Caco-2 (cell line): ENCODE data around the gene GLRA3. TPM values are rescaled to one million over a fixed set of nuclear protein-coding genes. Genes with fewer than 3 reads are reported as not detected.

Experiments
- BruUV-seq: library from RNA; stranded (reverse); fragments of 400-500 nt; replicated peaks from 2 replicates; lab custom pipeline; 2021; lab: Mats Ljungman, UMichigan
- CTCF ChIA-PET: fragments of 300-600 bp; sonication (Branson Sonifier 250); formaldehyde crosslinking; loops from one replicate; lab custom pipeline; 2022; ENCODE audit warnings: antibody characterized with exemption; lab: Charles Lee
- POLR2A ChIA-PET: fragments of 300-600 bp; sonication (Branson Sonifier 250); formaldehyde crosslinking; loops from one replicate; lab custom pipeline; 2022; ENCODE audit warnings: antibody characterized with exemption; lab: Charles Lee
- DNase-seq, 2 experiments: peaks; one replicate each; pipeline versions ENCODE4 v3.0.0 to v3.0.0-alpha.2; 2020 to 2022
- H3K27me3 ChIP-seq: replicated peaks from 2 replicates; pipeline ENCODE4 v1.6.0; 2011; ENCODE audit warnings: low read length; ENCODE audit not compliant: control insufficient read depth, insufficient read depth
- H3K36me3 ChIP-seq: 2 replicates; pipeline ENCODE4 v1.5.1; 2011; ENCODE audit warnings: low read length; ENCODE audit not compliant: control insufficient read depth, insufficient read depth
- H3K4me1 ChIP-seq: fragments of 250-450 bp; sonication (Bioruptor Pico); 2 replicates; pipeline ENCODE4 v1.5.1; 2020; ENCODE audit warnings: mild to moderate bottlenecking
- H3K4me3 ChIP-seq: 2 replicates; pipeline ENCODE4 v1.5.1; 2011; ENCODE audit warnings: low read depth, mild to moderate bottlenecking, control low read depth, low read length
- H3K9me3 ChIP-seq: fragments of 250-450 bp; sonication (Bioruptor Pico); 2 replicates; pipeline ENCODE4 v1.5.1; 2020; ENCODE audit warnings: mild to moderate bottlenecking, moderate library complexity
- H3K27ac Mint-ChIP-seq: one replicate; pipeline ENCODE4 v1.8.0; 2022; ENCODE audit warnings: mixed read lengths; ENCODE audit not compliant: unreplicated experiment
- H3K27me3 Mint-ChIP-seq: one replicate; pipeline ENCODE4 v1.8.0; 2022; ENCODE audit warnings: mixed read lengths; ENCODE audit not compliant: insufficient read depth, unreplicated experiment
- H3K36me3 Mint-ChIP-seq: one replicate; pipeline ENCODE4 v1.8.0; 2022; ENCODE audit warnings: mild to moderate bottlenecking, mixed read lengths; ENCODE audit not compliant: insufficient read depth, unreplicated experiment
- H3K4me1 Mint-ChIP-seq: one replicate; pipeline ENCODE4 v1.8.0; 2022; ENCODE audit warnings: low read depth, mixed read lengths; ENCODE audit not compliant: unreplicated experiment
- H3K4me3 Mint-ChIP-seq: one replicate; pipeline ENCODE4 v1.8.0; 2022; ENCODE audit warnings: mild to moderate bottlenecking, moderate library complexity, mixed read lengths; ENCODE audit not compliant: unreplicated experiment
- H3K9me3 Mint-ChIP-seq: one replicate; pipeline ENCODE4 v1.8.0; 2022; ENCODE audit warnings: mixed read lengths; ENCODE audit not compliant: unreplicated experiment
- CTCF ChIP-seq, 2 experiments: fragments of 200-600 bp in 1 of 2; IDR thresholded peaks; 1 replicate in 1 of 2; 2 replicates in 1 of 2; pipeline versions ENCODE4 v1.5.1 to v1.8.0; 2011 to 2022; ENCODE audit warnings: antibody characterized with exemption in 1 of 2, control low read depth in 1 of 2, inconsistent platforms in 1 of 2, low read depth in 1 of 2, low read length in 1 of 2, mild to moderate bottlenecking in 1 of 2, moderate library complexity in 1 of 2; ENCODE audit not compliant: insufficient read depth in 1 of 2, severe bottlenecking in 1 of 2, unreplicated experiment in 1 of 2
- intact Hi-C: fragments of 100-400 bp; cut with micrococcal nuclease; formaldehyde crosslinking; loops from one replicate; pipeline ENCODE4 v1.10.0; 2022; ENCODE audit not compliant: unreplicated experiment
- total RNA-seq: library from RNA; stranded (reverse); gene quantifications from 2 replicates; pipeline ENCODE4 v1.2.3, GENCODE V29; 2022

The GLRA3 gene
- total RNA-seq, 1 experiment from 2014 or later = not detected

- DNase-seq = peak in 1 of 2 experiments; percentile 19
Observed at GRCh38 chr4:174669270-174669669, 159.8 kb downstream of the GLRA3 start.

DNA sequence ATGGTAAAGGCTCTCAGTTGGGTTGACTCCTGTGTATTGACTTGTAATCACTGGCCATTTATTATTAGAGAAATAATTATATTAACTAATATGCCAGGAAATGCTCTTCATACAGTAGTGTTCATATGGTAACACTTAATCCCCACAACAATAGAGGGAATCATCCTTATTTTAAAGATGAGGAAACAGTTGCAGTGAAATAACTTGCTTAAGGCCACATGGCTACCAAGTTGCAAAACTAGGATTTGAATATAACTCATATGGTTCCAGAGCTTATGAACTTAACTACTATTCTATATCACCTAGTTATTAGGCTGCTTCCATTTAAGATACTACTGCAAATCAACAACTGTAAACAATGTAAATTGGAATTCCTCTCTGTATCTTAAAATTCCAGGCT is 163.2 kb downstream of the GLRA3 start:
- no peaks in the 10 kb centered on the region for H3K36me3 Mint-ChIP-seq
- BruUV-seq = no TSS peak
- no peak for TF ChIP-seq CTCF (IDR thresholded peaks at IDR 0.05; ENCODE audit: insufficient read depth in 1 of 2, low read depth in 1 of 2, low read length in 1 of 2, severe bottlenecking in 1 of 2, unreplicated experiment in 1 of 2)
- H3K9me3 ChIP-seq = no peaks in the 10 kb centered on the region
- no peak overlapping the region for H3K27ac Mint-ChIP-seq
- H3K9me3 Mint-ChIP-seq = no peaks in the 10 kb centered on the region
- intact Hi-C loops = no loop called here
- no peaks in the 10 kb centered on the region for H3K27me3 ChIP-seq
- no peaks in the 10 kb centered on the region for H3K36me3 ChIP-seq
- ChIA-PET POLR2A (no interaction called here), CTCF (no interaction called here)
- H3K4me1 Mint-ChIP-seq = peaks cover 6% of the 10 kb centered on the region
- no peak for DNase-seq
- H3K4me3 Mint-ChIP-seq = no peak overlapping the region
- no peak overlapping the region for H3K4me3 ChIP-seq
- no peaks in the 10 kb centered on the region for H3K27me3 Mint-ChIP-seq
- peaks cover 16% of the 10 kb centered on the region for H3K4me1 ChIP-seq

More at GRCh38 chr4:174669270-174669669, 159.8 kb downstream of the GLRA3 start:
- CTCF ChIA-PET = no interaction called here
- Histone ChIP-seq H3K4me3 (no peak overlapping the region), H3K4me1 (peaks cover 22% of the 10 kb centered on the region), H3K27me3 (no peaks in the 10 kb centered on the region), H3K36me3 (no peaks in the 10 kb centered on the region), H3K9me3 (no peaks in the 10 kb centered on the region)
- Mint-ChIP-seq H3K36me3 (no peaks in the 10 kb centered on the region), H3K9me3 (no peaks in the 10 kb centered on the region), H3K27ac (no peak overlapping the region), H3K4me3 (no peak overlapping the region), H3K27me3 (no peaks in the 10 kb centered on the region), H3K4me1 (peaks cover 21% of the 10 kb centered on the region)
- intact Hi-C loops = no loop called here
- TF ChIP-seq CTCF (IDR thresholded peaks at IDR 0.05; ENCODE audit: insufficient read depth in 1 of 2, low read depth in 1 of 2, low read length in 1 of 2, severe bottlenecking in 1 of 2, unreplicated experiment in 1 of 2) = no peak
- POLR2A ChIA-PET = no interaction called here
- BruUV-seq = no TSS peak

DNA sequence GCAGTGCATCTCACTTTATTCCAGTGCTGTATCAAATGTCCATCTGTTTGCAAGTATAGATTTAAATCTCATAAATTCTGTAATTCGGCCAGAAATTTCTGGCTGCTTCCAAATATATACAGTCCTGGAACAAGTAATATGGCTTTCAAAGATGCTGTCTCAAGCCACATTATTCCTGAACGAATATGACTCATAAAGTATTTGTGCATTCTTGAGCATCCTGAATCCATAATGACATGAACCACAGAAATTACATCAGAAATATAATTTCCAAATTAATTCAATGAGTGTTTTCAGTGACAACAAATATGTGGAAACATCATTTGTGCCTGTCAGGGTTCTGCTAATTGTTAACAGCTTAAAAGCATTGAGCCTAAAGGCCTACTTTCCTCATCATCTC is 165.8 kb downstream of the GLRA3 start:
- H3K27ac Mint-ChIP-seq = no peak overlapping the region
- CTCF ChIA-PET = no interaction called here
- H3K4me3 ChIP-seq = no peak overlapping the region

More for the DNA sequence above, 165.8 kb downstream of the GLRA3 start:
- POLR2A ChIA-PET = no interaction called here
- Mint-ChIP-seq H3K36me3 (no peaks in the 10 kb centered on the region), H3K27me3 (peaks cover 3% of the 10 kb centered on the region), H3K4me1 (no peaks in the 10 kb centered on the region), H3K4me3 (no peak overlapping the region), H3K9me3 (no peaks in the 10 kb centered on the region)
- Histone ChIP-seq H3K27me3 (no peaks in the 10 kb centered on the region), H3K9me3 (no peaks in the 10 kb centered on the region), H3K4me1 (no peaks in the 10 kb centered on the region), H3K36me3 (no peaks in the 10 kb centered on the region)
- no TSS peak for BruUV-seq
- intact Hi-C loops = no loop called here
- TF ChIP-seq CTCF (IDR thresholded peaks at IDR 0.05; ENCODE audit: insufficient read depth in 1 of 2, low read depth in 1 of 2, low read length in 1 of 2, severe bottlenecking in 1 of 2, unreplicated experiment in 1 of 2) = no peak
- DNase-seq = no peak
